Measurements from ENCODE around the gene PCDHGA2.

DNA sequence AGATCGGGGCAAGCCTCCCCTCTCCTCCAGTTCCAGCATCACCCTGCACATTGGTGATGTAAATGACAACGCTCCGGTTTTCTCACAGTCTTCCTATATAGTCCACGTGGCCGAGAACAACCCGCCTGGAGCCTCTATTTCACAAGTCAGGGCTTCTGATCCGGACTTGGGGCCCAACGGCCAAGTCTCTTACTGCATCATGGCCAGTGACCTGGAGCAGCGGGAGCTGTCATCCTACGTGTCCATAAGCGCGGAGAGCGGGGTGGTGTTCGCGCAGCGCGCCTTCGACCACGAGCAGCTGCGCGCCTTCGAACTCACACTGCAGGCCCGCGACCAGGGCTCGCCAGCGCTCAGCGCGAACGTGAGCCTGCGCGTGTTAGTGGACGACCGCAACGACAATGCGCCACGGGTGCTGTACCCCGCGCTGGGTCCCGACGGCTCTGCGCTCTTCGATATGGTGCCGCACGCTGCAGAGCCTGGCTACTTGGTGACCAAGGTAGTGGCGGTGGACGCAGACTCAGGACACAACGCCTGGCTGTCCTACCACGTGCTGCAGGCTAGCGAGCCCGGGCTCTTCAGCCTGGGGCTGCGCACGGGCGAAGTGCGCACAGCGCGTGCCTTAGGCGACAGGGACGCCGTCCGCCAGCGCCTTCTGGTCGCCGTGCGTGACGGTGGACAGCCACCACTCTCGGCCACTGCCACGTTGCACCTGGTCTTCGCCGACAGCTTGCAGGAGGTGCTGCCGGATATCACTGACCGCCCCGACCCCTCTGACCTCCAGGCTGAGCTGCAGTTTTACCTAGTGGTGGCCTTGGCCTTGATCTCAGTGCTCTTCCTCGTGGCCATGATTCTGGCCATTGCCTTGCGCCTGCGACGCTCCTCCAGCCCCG lies 50.8 kb downstream of the PCDHGA2 start:
- TF ChIP-seq, protein P1, sequence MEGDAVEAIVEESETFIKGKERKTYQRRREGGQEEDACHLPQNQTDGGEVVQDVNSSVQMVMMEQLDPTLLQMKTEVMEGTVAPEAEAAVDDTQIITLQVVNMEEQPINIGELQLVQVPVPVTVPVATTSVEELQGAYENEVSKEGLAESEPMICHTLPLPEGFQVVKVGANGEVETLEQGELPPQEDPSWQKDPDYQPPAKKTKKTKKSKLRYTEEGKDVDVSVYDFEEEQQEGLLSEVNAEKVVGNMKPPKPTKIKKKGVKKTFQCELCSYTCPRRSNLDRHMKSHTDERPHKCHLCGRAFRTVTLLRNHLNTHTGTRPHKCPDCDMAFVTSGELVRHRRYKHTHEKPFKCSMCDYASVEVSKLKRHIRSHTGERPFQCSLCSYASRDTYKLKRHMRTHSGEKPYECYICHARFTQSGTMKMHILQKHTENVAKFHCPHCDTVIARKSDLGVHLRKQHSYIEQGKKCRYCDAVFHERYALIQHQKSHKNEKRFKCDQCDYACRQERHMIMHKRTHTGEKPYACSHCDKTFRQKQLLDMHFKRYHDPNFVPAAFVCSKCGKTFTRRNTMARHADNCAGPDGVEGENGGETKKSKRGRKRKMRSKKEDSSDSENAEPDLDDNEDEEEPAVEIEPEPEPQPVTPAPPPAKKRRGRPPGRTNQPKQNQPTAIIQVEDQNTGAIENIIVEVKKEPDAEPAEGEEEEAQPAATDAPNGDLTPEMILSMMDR (IDR thresholded peaks at IDR 0.05): no peak
- TF ChIP-seq POLR2AphosphoS5 (IDR thresholded peaks at IDR 0.05): no peak

Measured in prostate gland (tissue), 2 donors.